Glomerular endothelial cell (primary cell): ENCODE data around the gene CTAGE8. TPM values are rescaled to one million over a fixed set of nuclear protein-coding genes. Genes with fewer than 3 reads are reported as not detected.
"Not testable (repeated sequence)": the region's sequence is repeated elsewhere in the genome, so short reads cannot be mapped to it uniquely, and the experiment has no call there.

Source experiments
- DNase-seq: peaks from one replicate; pipeline ENCODE4 v3.0.0-alpha.2; 2011; ENCODE audit warnings: low read depth, low spot score; ENCODE audit errors: extremely low read depth
- total RNA-seq: library from RNA; depleted of rRNA; stranded (reverse); fragments of >200 nt; gene quantifications from 2 replicates; pipeline ENCODE4 v1.2.3, GENCODE V29; 2015

The CTAGE8 gene
- total RNA-seq, 1 donor from 2014 or later, result not detected

GRCh38 chr7:144256112-144256511 lies 13.0 kb downstream of the CTAGE8 start:
- no peak for DNase-seq

GRCh38 chr7:144255471-144255897 lies 13.6 kb downstream of the CTAGE8 start:
- no peak for DNase-seq

GRCh38 chr7:144252307-144252706 lies 16.8 kb downstream of the CTAGE8 start:
- DNase-seq, result not testable (repeated sequence)

- not testable (repeated sequence) for DNase-seq
These were observed 21.3 kb downstream of the CTAGE8 start for GRCh38 chr7:144247674-144248330.

- DNase-seq, result not testable (repeated sequence)
These were observed 22.1 kb downstream of the CTAGE8 start for GRCh38 chr7:144246967-144247366.

GRCh38 chr7:144245372-144245771 lies 23.7 kb downstream of the CTAGE8 start:
- DNase-seq, result not testable (repeated sequence)

GRCh38 chr7:144239365-144239764 lies 29.7 kb downstream of the CTAGE8 start, which contains the start of gene OR2A42:
TSS of gene OR2A42 (minus strand) at chr7:144239605. CDS start at chr7:144232843, 6,762 bp downstream.
- DNase-seq, result not testable (repeated sequence)

- not testable (repeated sequence) for DNase-seq
These were observed 30.5 kb downstream of the CTAGE8 start for GRCh38 chr7:144238530-144239082.

- not testable (repeated sequence) for DNase-seq
These were observed 36.0 kb downstream of the CTAGE8 start for GRCh38 chr7:144233039-144233438.

GRCh38 chr7:144231027-144231426 lies 38.1 kb downstream of the CTAGE8 start:
- not testable (repeated sequence) for DNase-seq

GRCh38 chr7:144228810-144229209 lies 40.3 kb downstream of the CTAGE8 start:
- not testable (repeated sequence) for DNase-seq

GRCh38 chr7:144226866-144227265 lies 42.2 kb downstream of the CTAGE8 start:
- not testable (repeated sequence) for DNase-seq

- not testable (repeated sequence) for DNase-seq
These were observed 45.4 kb downstream of the CTAGE8 start for GRCh38 chr7:144223675-144224074.

- not testable (repeated sequence) for DNase-seq
These were observed 48.6 kb downstream of the CTAGE8 start for GRCh38 chr7:144220531-144220930.

- not testable (repeated sequence) for DNase-seq
These were observed 49.9 kb downstream of the CTAGE8 start for GRCh38 chr7:144219149-144219548.

- DNase-seq, result not testable (repeated sequence)
These were observed 50.5 kb downstream of the CTAGE8 start for GRCh38 chr7:144218581-144218980.

GRCh38 chr7:144217200-144217599 lies 51.9 kb downstream of the CTAGE8 start:
- DNase-seq, result not testable (repeated sequence)

Other genes with a start within 250 kb of the CTAGE8 start
- gene OR2A5, start 220.3 kb downstream of the CTAGE8 start, total RNA-seq, result not detected in 2 replicates
- gene OR2A25, start 199.5 kb downstream of the CTAGE8 start, total RNA-seq, result not detected in 2 replicates
- gene OR2A12, start 183.0 kb downstream of the CTAGE8 start, total RNA-seq, result not detected in 2 replicates
- gene OR2A2, start 159.7 kb downstream of the CTAGE8 start, total RNA-seq, result not detected in 2 replicates
- gene OR2A14, start 146.1 kb downstream of the CTAGE8 start, total RNA-seq, result not detected in 2 replicates
- 0.19 TPM in 1 of 2 replicates, not detected in the other for gene CTAGE4, start 85.8 kb downstream of the CTAGE8 start, total RNA-seq
- gene ARHGEF35, start 73.5 kb downstream of the CTAGE8 start, total RNA-seq, result 0.73 TPM in 1 of 2 replicates, not detected in the other
- not detected in 2 replicates for gene OR2A42, start 29.7 kb downstream of the CTAGE8 start, total RNA-seq
- 1.5 TPM in 1 of 2 replicates, not detected in the other for gene OR2A7, start 4.5 kb downstream of the CTAGE8 start, total RNA-seq
- not detected in 2 replicates for gene OR2A1, start 43.1 kb upstream of the CTAGE8 start, total RNA-seq
- gene ARHGEF5, start 86.1 kb upstream of the CTAGE8 start, total RNA-seq, result 1.6 and 2.9 TPM in 2 replicates
- not detected in 2 replicates for gene NOBOX, start 134.4 kb upstream of the CTAGE8 start, total RNA-seq